ENCODE measurements around the gene SIRPB2. TPM values are rescaled to one million over a fixed set of nuclear protein-coding genes. Genes with fewer than 3 reads are reported as not detected.
A peak's percentile ranks its signal among the peaks of the same experiment; 100 is the strongest.

The SIRPB2 gene
- total RNA-seq, 2 donors from 2014 or later: not detected

GRCh38 chr20:1437235-1437904 lies 53.9 kb downstream of the SIRPB2 start:
- no peaks in the 10 kb centered on the region for H3K27me3 Mint-ChIP-seq (ENCODE audit: insufficient read depth)
- Histone ChIP-seq H3K9ac (ENCODE audit: extremely low read depth, low read length, poor library complexity, severe bottlenecking) (no peak overlapping the region), H3K27ac (ENCODE audit: low read depth, low read length) (no peak overlapping the region), H3K4me1 (ENCODE audit: control insufficient read depth, insufficient read depth, low read length) (no peaks in the 10 kb centered on the region), H3K36me3 (ENCODE audit: control insufficient read depth, insufficient read depth, low read length) (peaks cover 9% of the 10 kb centered on the region), H3K27me3 (ENCODE audit: control insufficient read depth, insufficient read depth, low read length, poor library complexity, severe bottlenecking) (no peaks in the 10 kb centered on the region), H3K9me3 (ENCODE audit: control insufficient read depth, low read length) (peaks cover 3% of the 10 kb centered on the region), H3K4me3 (ENCODE audit: low read length) (no peak overlapping the region)
- peaks cover 21% of the 10 kb centered on the region for H3K9me3 Mint-ChIP-seq
- peaks cover 10% of the 10 kb centered on the region for H3K36me3 Mint-ChIP-seq (ENCODE audit: low read depth)
- H3K27ac Mint-ChIP-seq: no peak overlapping the region
- H3K4me3 Mint-ChIP-seq: no peak overlapping the region
- peak; percentile 93 for TF ChIP-seq CTCF (conservative IDR thresholded peaks at IDR 0.05)
- WGBS, 2 experiments (ENCODE audit: insufficient coverage in 1 of 2, insufficient read length in 1 of 2): 14 to 39% methylated on average over 4 to 5 of the region's 5 CpGs
- no peaks in the 10 kb centered on the region for H3K4me1 Mint-ChIP-seq
- DNase-seq: peak; percentile 89

DNA sequence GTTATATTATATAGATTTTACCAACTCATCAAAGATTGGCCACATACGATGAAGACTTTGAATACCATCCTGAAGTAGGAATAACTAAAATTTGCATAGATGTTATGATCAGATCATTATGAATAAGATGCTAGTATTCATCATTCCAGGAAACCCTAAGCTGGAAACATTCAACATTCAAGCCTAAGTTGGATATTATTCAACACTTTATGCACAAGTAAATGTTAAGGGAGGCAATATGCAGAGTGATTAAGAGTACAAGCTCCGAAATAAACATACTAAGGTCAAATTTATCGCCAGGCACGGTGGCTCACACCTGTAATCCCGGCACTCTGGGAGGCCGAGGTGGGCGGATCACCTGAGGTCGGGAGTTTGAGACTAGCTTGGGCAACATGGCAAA lies 55.0 kb downstream of the SIRPB2 start:
- Mint-ChIP-seq H3K36me3 (ENCODE audit: low read depth) (peaks cover 7% of the 10 kb centered on the region), H3K4me3 (no peak overlapping the region), H3K4me1 (peaks cover 4% of the 10 kb centered on the region), H3K9me3 (peaks cover 21% of the 10 kb centered on the region), H3K27ac (no peak overlapping the region), H3K27me3 (ENCODE audit: insufficient read depth) (no peaks in the 10 kb centered on the region)
- H3K9ac ChIP-seq (ENCODE audit: extremely low read depth, low read length, poor library complexity, severe bottlenecking): no peak overlapping the region
- TF ChIP-seq CTCF (conservative IDR thresholded peaks at IDR 0.05): no peak
- no peaks in the 10 kb centered on the region for H3K4me1 ChIP-seq (ENCODE audit: control insufficient read depth, insufficient read depth, low read length)
- H3K4me3 ChIP-seq (ENCODE audit: low read length): no peak overlapping the region
- peaks cover 3% of the 10 kb centered on the region for H3K36me3 ChIP-seq (ENCODE audit: control insufficient read depth, insufficient read depth, low read length)
- no peaks in the 10 kb centered on the region for H3K27me3 ChIP-seq (ENCODE audit: control insufficient read depth, insufficient read depth, low read length, poor library complexity, severe bottlenecking)
- 82 to 90% methylated on average over 6 to 7 of the region's 8 CpGs for WGBS, 2 experiments (ENCODE audit: insufficient coverage in 1 of 2, insufficient read length in 1 of 2)
- no peak overlapping the region for H3K27ac ChIP-seq (ENCODE audit: low read depth, low read length)
- peaks cover 3% of the 10 kb centered on the region for H3K9me3 ChIP-seq (ENCODE audit: control insufficient read depth, low read length)
- DNase-seq: no peak

GRCh38 chr20:1435337-1435699 lies 55.9 kb downstream of the SIRPB2 start:
- DNase-seq: no peak
- Mint-ChIP-seq H3K9me3 (peaks cover 21% of the 10 kb centered on the region), H3K36me3 (ENCODE audit: low read depth) (peaks cover 7% of the 10 kb centered on the region), H3K4me3 (no peak overlapping the region), H3K4me1 (peaks cover 7% of the 10 kb centered on the region), H3K27me3 (ENCODE audit: insufficient read depth) (no peaks in the 10 kb centered on the region), H3K27ac (no peak overlapping the region)
- no peak overlapping the region for H3K27ac ChIP-seq (ENCODE audit: low read depth, low read length)
- no peaks in the 10 kb centered on the region for H3K36me3 ChIP-seq (ENCODE audit: control insufficient read depth, insufficient read depth, low read length)
- no peaks in the 10 kb centered on the region for H3K27me3 ChIP-seq (ENCODE audit: control insufficient read depth, insufficient read depth, low read length, poor library complexity, severe bottlenecking)
- H3K9me3 ChIP-seq (ENCODE audit: control insufficient read depth, low read length): peaks cover 3% of the 10 kb centered on the region
- no peak for TF ChIP-seq CTCF (conservative IDR thresholded peaks at IDR 0.05)
- no peak overlapping the region for H3K9ac ChIP-seq (ENCODE audit: extremely low read depth, low read length, poor library complexity, severe bottlenecking)
- H3K4me1 ChIP-seq (ENCODE audit: control insufficient read depth, insufficient read depth, low read length): no peaks in the 10 kb centered on the region
- no peak overlapping the region for H3K4me3 ChIP-seq (ENCODE audit: low read length)
